Small intestine (tissue), 7 donors: Measurements from ENCODE around the gene BABAM2. TPM values are rescaled to one million over a fixed set of nuclear protein-coding genes. Genes with fewer than 3 reads are reported as not detected.

ENCODE experiments used
- DNase-seq, 2 donors: peaks; one replicate each; pipeline versions ENCODE4 v3.0.0 to v3.0.0-alpha.2; 2013
- FAIRE-seq: peaks from 2 replicates; lab custom pipeline; 2012; peaks lifted over from hg19 to GRCh38; lab: Jason Lieb, UNC
- H3K27ac ChIP-seq, 3 donors: one replicate each; pipeline ENCODE4 v1.5.1; 2013; ENCODE audit warnings: low read length in 2 of 3, mild to moderate bottlenecking in 2 of 3, control low read depth in 1 of 3, inconsistent platforms in 1 of 3, low read depth in 1 of 3, moderate library complexity in 1 of 3
- H3K27me3 ChIP-seq, 3 donors: one replicate each; pipeline ENCODE4 v1.6.1; 2013; ENCODE audit warnings: low read length in 3 of 3, inconsistent platforms in 1 of 3; ENCODE audit not compliant: control insufficient read depth in 3 of 3, insufficient read depth in 3 of 3
- H3K36me3 ChIP-seq, 3 donors: one replicate each; pipeline ENCODE4 v1.6.1; 2013; ENCODE audit warnings: low read length in 3 of 3, inconsistent platforms in 1 of 3, low read depth in 1 of 3, mild to moderate bottlenecking in 1 of 3, moderate library complexity in 1 of 3; ENCODE audit not compliant: control insufficient read depth in 3 of 3, insufficient read depth in 2 of 3
- H3K4me1 ChIP-seq, 3 donors: one replicate each; pipeline ENCODE4 v1.6.1; 2013; ENCODE audit warnings: low read length in 2 of 3, inconsistent platforms in 1 of 3, low read depth in 1 of 3, mild to moderate bottlenecking in 1 of 3, moderate library complexity in 1 of 3; ENCODE audit not compliant: control insufficient read depth in 3 of 3, insufficient read depth in 2 of 3
- H3K4me3 ChIP-seq, 3 donors: one replicate each; pipeline ENCODE4 v1.5.1; 2013; ENCODE audit warnings: low read length in 3 of 3, control low read depth in 1 of 3, inconsistent platforms in 1 of 3, low read depth in 1 of 3, mild to moderate bottlenecking in 1 of 3, moderate library complexity in 1 of 3
- H3K9me3 ChIP-seq, 2 donors: one replicate each; pipeline ENCODE4 v1.6.1; 2013; ENCODE audit warnings: low read depth in 1 of 2, low read length in 1 of 2; ENCODE audit not compliant: control insufficient read depth in 2 of 2, insufficient read depth in 1 of 2
- WGBS, 3 donors: extraction: QIAGEN DNeasy Blood & Tissue Kit; methylation state at CpG; one replicate each; pipeline ENCODE4 v1.1.7; 2013; 5-methylcytosine and 5-hydroxymethylcytosine counted together
- polyA plus RNA-seq, 4 donors: library from polyadenylated mRNA; stranded (reverse) in 3 of 4; unstranded in 1 of 4; fragments of 200-250 nt in 3 of 4; fragments of 120-200 nt in 1 of 4; gene quantifications; one replicate each; pipeline versions ENCODE4 v1.2.1 to v1.2.3, GENCODE V29; 2013
- donor health status: healthy with polysubstance abuse.
- donor health status: control.
- donor health status: control.
- donor health status: Bipolar disorder and iron deficiency.
- donor health status: healthy.

BABAM2 gene
- polyA plus RNA-seq, 4 donors = 19.5 to 38.6 (median 21.5) TPM

GRCh38 chr2:28313220-28313784, 422.8 kb downstream of the BABAM2 start:
- H3K9me3 ChIP-seq = no peaks in the 10 kb centered on the region
- no peak for FAIRE-seq
- no peak for DNase-seq
- peaks cover 0 to 17% (median 2%) of the 10 kb centered on the region in 3 donors for H3K36me3 ChIP-seq
- no peak overlapping the region for H3K4me3 ChIP-seq
- 95 to 96% (median 95%) methylated on average over 6 of the region's 6 CpGs for WGBS, 3 donors
- H3K4me1 ChIP-seq = no peaks in the 10 kb centered on the region
- no peaks in the 10 kb centered on the region for H3K27me3 ChIP-seq
- no peak overlapping the region for H3K27ac ChIP-seq

DNA sequence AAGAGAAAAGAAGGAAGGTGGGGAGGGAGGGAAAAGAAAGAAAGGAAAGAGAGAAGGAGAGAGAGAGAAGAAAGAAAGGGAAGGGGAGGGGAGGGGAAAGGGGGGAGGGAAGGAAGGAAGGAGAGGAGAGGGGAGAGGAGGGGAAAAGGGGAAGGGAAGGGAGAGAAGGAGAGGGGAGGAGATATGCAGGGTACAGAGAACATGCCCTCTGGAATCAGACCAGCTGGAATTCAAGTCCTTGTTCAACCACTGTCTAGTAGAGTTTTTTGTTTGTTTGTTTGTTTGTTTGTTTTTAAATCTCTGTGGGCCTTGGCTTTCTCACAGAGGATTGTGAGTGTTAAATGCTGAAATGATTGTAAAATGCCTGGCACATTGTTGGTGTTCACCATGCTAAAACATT, 424.4 kb downstream of the BABAM2 start:
- Histone ChIP-seq H3K27ac (no peak overlapping the region), H3K36me3 (peaks cover 0 to 21% (median 0%) of the 10 kb centered on the region in 3 donors), H3K27me3 (no peaks in the 10 kb centered on the region), H3K9me3 (no peaks in the 10 kb centered on the region), H3K4me3 (no peak overlapping the region), H3K4me1 (no peaks in the 10 kb centered on the region)
- no peak for DNase-seq
- no peak for FAIRE-seq

DNA sequence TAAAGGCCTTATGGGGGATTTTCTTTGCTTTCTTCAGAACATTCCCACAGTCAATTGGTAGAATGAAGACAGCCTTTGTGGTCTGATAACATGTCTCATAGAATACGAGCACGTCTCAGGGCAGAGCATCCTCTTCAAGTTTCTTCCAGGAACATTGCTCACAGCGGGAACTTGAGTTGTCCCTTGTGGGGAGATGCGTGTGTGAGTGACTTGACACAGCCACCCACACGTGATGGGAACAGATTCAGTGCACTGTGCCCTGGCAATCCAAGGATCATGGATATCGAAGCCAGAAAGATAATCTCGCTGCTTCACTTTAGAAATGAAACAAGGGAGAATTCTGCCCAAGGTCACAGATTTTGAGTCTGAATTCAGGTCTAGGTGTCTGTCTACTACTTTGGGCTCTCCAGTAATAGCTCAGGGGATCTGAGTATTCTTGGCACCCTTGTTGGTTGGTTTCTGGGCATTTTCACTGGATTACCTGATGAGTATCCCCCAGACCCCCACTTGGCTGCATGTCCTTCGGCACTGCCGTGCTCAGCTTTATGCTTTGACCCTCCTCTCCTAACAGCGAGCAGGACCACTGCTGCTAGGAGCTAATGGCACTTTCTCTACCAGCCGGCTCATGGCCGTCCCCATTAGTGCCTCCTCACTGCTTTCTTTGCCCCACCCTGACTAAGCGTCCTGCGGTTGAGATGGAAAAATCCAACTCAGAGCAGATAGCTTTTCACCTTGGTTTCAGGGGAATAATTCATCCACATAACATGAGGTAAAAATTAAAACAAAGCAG, 426.2 kb downstream of the BABAM2 start:
- WGBS, 3 donors = 94 to 95% (median 94%) methylated on average over 14 of the region's 14 CpGs
- Histone ChIP-seq H3K9me3 (no peaks in the 10 kb centered on the region), H3K27me3 (no peaks in the 10 kb centered on the region), H3K36me3 (peaks cover 0 to 19% (median 0%) of the 10 kb centered on the region in 3 donors), H3K4me3 (no peak overlapping the region), H3K27ac (no peak overlapping the region), H3K4me1 (no peaks in the 10 kb centered on the region)
- DNase-seq = no peak
- no peak for FAIRE-seq

GRCh38 chr2:28317390-28317789, 426.9 kb downstream of the BABAM2 start:
- Histone ChIP-seq H3K9me3 (no peaks in the 10 kb centered on the region), H3K27ac (no peak overlapping the region), H3K36me3 (peaks cover 0 to 21% (median 0%) of the 10 kb centered on the region in 3 donors), H3K27me3 (no peaks in the 10 kb centered on the region), H3K4me1 (no peaks in the 10 kb centered on the region), H3K4me3 (no peak overlapping the region)
- WGBS, 3 donors = 96 to 98% (median 98%) methylated on average over 2 of the region's 2 CpGs
- no peak for FAIRE-seq
- no peak for DNase-seq

DNA sequence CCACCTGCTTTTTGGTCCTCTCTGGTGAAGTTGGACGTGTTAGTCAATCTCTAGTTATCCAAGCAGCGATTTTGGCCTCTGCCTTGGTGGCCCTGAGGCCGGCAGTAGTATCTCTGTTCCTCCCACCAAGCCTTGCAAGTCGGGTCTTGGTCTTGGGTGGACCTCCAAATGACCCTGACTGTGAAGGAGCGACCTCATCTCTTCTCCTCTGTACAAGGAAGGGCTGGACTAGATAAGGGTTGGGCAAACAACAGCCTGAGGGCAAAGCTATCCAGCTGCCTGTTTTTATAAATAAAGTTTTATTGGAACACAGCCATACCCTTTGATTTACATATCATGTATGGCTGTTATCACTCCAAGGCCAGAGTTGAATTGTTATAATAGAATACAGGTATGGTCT, 427.5 kb downstream of the BABAM2 start:
- Histone ChIP-seq H3K4me1 (no peaks in the 10 kb centered on the region), H3K27ac (no peak overlapping the region), H3K9me3 (no peaks in the 10 kb centered on the region), H3K36me3 (peaks cover 0 to 21% (median 0%) of the 10 kb centered on the region in 3 donors), H3K4me3 (no peak overlapping the region), H3K27me3 (no peaks in the 10 kb centered on the region)
- FAIRE-seq (no peak), DNase-seq (no peak)
- 88 to 93% (median 92%) methylated on average over 5 of the region's 5 CpGs for WGBS, 3 donors

- 61 to 77% (median 70%) methylated on average over 6 of the region's 6 CpGs for WGBS, 3 donors
- H3K36me3 ChIP-seq = peaks cover 0 to 21% (median 0%) of the 10 kb centered on the region in 3 donors
- FAIRE-seq (no peak), DNase-seq (no peak)
- no peaks in the 10 kb centered on the region for H3K9me3 ChIP-seq
- H3K4me3 ChIP-seq = no peak overlapping the region
- H3K27me3 ChIP-seq = no peaks in the 10 kb centered on the region
- no peaks in the 10 kb centered on the region for H3K4me1 ChIP-seq
- H3K27ac ChIP-seq = no peak overlapping the region
Observed at GRCh38 chr2:28318462-28319117, 428.1 kb downstream of the BABAM2 start.

GRCh38 chr2:28319118-28320008, 428.8 kb downstream of the BABAM2 start:
- H3K27me3 ChIP-seq = no peaks in the 10 kb centered on the region
- H3K36me3 ChIP-seq = peaks cover 0 to 21% (median 0%) of the 10 kb centered on the region in 3 donors
- H3K4me1 ChIP-seq = no peaks in the 10 kb centered on the region
- no peak for DNase-seq
- no peak overlapping the region for H3K4me3 ChIP-seq
- no peaks in the 10 kb centered on the region for H3K9me3 ChIP-seq
- FAIRE-seq = no peak
- H3K27ac ChIP-seq = no peak overlapping the region
- WGBS, 3 donors = 92 to 96% (median 94%) methylated on average over 15 of the region's 15 CpGs

GRCh38 chr2:28320009-28320365, 429.5 kb downstream of the BABAM2 start:
- no peaks in the 10 kb centered on the region for H3K4me1 ChIP-seq
- no peak for DNase-seq
- H3K27me3 ChIP-seq = no peaks in the 10 kb centered on the region
- H3K4me3 ChIP-seq = no peak overlapping the region
- no peak overlapping the region for H3K27ac ChIP-seq
- H3K9me3 ChIP-seq = no peaks in the 10 kb centered on the region
- 92 to 98% (median 98%) methylated on average over 6 of the region's 6 CpGs for WGBS, 3 donors
- H3K36me3 ChIP-seq = peaks cover 0 to 21% (median 0%) of the 10 kb centered on the region in 3 donors
- no peak for FAIRE-seq
